Activated CD8-positive, alpha-beta memory T cell treated with anti-CD3 and anti-CD28 coated beads for 48 hours (primary cell): ENCODE data around the gene RNF10.
"Not testable (repeated sequence)": the region's sequence is repeated elsewhere in the genome, so short reads cannot be mapped to it uniquely, and the experiment has no call there.

Source experiments
- DNase-seq, 3 experiments: peaks; one replicate each; pipeline ENCODE4 v3.0.0-alpha.2; 2020; ENCODE audit warnings: low read depth in 2 of 3, low spot score in 2 of 3

The RNF10 gene

DNA sequence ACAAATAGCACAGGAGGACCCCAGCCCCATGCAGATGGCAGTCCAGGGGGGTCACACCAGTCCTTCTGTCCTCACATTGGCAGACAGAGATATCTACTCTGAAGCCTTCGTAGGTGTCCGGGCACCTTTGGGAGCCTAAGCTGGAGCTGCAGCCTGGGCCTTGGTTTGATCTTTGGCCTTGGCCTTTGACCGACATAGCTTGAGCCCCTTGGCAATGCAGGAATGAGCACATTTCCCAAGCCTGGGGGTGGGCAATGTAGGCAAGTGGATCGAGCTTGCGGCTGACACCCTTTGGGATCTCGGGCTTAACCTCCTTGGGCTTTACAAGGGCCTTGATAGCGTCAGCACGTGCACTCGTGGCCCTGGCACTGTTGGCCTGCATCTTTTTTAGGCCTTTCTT lies 11.6 kb upstream of the RNF10 start:
- no peak for DNase-seq

DNA sequence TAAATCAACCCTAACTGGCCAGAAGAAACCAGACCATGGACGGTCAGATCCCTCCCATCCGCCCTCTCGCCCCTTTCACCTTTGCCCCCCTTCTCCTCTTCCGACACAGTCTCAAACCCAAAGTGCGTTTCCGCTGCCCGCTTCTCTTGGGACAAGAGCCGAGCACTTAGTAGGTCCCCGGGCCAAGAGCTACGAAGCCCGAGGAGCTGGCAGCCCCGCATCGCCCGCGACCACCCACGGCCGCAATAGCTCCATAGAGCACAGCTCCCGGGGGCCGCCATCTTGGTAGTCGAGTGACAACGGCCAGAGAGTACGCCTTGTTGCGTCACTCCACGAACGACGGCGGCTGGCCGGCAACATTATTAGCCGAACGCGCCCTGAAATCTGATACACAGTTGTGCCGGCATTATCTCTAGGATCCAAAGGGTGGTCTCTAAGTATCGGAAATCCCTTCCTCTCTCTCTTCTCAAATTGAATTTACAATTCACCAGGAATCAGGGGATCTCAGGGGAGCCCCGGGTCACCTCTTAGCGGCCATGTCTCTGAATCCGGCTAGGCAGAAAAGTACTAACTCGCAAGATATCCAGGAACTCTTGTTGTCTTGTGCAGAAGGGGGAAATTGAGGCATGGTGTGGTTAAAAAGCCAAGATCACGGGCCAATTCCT lies 5.2 kb upstream of the RNF10 start, which contains the start of gene COQ5:
COQ5 (minus strand) TSS at position 298 of the 665 bp plus-strand sequence; CDS start at position 281, 17 bp downstream.
- DNase-seq: peak; percentile 63 to 74 (median 69)

DNA sequence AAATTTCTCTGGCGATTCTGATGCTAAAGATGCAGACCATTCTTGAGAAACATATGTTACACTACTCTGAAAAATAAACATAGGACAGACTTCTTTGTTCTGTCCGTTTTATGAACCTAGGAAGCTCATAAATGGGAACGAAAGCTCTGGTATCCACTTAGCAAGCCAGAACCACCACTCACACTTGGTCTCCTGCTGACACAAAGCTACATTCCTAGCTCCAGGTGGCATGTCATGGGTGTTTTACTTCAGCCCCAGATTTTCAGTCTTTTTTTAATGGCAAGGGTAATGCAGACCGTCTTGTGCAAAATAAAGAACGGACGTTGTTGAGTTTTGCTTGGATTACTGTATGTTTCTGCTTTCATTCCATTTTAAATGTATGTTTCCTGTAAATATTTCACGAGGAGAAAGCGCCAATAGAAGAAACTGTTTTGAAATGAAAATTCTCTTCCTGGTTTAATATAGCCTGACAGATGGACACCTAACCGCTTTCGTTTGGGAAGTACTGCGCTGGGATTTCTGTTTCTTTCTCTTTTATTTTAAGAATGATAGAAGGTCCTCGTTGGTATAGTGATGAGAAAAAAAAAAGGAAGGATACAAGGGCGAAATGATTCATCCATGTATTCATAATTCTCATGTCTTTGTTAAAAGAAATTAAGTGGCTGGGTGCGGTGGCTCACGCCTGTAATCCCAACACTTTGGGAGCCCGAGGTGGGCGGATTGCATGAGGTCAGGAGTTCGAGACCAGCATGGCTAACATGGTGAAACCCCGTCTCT lies 4.3 kb upstream of the RNF10 start:
- no peak for DNase-seq

DNA sequence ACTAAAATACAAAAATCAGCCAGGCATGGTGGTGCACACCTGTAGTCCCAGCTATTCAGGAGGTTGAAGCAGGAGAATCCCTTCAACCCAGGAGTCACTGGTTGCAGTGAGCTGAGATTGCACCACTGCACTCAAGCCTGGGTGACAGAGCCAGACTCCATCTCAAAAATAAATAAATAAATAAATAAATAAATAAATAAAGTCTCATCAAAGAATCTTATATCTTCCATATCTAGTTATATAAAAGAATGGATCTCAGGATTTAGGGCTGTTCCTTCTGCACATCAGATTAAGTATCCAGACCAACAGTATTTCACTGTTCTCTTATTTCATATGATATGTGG lies 3.8 kb upstream of the RNF10 start:
- not testable (repeated sequence) for DNase-seq

DNA sequence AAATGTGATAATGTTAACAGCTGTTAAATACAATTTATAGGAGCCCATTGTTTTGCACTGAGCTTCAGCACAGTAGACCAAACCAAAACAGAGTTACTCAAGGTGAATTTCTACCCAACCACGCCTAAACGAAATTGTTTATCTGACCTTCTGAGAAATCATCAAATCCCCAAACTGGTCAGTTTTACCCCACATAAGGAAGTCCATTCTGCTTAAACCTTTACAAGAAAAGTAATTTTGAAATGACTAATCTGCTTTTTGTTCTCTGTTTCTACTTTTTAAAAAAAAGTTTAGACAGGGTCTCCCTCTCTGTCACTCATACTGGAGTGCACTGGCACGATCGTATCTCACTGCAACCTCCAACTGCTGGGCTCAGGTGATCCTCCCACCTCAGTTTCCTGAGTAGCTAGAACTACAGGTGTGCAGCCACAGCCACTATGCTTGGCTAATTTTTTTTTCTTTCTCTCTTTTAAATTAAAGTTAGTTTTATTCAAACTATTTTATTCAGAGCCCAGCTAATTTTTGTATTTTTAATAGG lies 1.4 kb upstream of the RNF10 start:
- DNase-seq: no peak

DNA sequence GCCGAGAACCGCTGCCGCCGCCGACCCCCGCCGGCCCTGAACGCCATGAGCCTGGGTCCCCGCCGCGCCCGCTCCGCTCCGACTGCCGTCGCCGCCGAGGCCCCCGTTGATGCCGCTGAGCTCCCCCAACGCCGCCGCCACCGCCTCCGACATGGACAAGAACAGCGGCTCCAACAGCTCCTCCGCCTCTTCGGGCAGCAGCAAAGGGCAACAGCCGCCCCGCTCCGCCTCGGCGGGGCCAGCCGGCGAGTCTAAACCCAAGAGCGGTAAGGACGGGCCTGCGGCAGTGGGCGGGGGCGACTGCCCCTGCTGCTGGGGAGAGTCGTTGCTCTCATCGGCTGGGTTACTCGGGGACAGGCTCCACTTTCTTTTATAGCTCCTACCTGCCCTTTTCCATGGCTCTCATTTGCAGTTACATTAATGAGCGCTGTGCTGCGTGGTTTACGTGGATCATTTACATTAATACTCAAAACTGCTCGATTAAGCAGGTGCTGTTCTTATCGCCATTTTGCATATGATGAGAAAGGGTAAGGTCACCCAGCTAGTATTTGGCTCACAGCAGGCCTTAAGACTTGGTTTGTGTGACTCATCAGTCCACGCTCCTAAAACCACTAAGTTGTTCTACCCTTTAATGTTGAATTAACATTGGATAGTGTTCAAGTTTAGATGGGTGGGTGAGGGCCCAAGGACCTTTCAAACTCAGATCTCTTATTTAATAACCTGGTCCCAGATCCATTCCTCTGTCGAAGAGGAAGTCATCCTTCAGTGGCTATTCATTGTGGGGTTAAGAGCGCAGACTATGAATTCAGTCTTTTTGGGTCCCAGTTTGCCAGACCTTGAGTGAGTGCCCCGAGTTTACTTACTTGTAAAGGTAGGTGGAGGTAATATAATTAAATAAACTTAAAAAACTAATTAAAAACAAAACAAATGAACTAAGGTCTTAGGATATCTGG lies 823 bp downstream of the RNF10 start:
- peak; percentile 18 to 51 (median 26) for DNase-seq

DNA sequence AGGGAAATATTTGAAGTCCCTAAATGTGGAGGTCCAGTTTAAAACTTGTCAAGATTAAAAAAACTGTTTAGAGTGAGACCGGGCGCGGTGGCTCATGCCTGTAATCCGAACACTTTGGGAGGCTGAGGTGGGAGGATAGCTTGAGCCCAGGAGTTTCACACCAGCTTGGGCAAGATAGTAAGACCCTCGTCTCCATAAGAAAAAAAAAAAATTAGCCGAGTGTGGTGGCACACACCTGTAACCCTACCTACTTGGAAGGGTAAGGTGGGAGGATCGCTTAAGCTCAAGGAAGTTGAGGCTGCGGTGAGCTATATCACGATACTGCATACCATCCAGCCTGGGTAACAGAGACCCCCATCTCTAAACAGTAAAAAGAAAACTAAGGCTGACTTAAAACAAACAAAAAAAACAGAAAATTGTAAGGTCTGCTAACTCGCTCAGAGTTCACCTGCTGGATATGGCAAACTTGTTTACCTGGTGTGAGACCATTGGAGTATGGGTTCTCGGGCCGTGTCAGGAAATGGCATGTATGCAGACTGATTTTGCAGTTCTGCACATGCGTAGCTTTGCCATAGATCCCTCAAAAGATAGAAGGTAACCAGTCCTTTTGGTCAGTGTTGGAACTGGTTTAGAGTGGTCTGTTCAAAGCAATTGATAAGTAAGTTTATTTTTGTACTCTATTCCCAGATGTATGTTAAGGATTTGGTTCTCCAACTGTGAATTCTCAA lies 2.1 kb downstream of the RNF10 start:
- no peak for DNase-seq

DNA sequence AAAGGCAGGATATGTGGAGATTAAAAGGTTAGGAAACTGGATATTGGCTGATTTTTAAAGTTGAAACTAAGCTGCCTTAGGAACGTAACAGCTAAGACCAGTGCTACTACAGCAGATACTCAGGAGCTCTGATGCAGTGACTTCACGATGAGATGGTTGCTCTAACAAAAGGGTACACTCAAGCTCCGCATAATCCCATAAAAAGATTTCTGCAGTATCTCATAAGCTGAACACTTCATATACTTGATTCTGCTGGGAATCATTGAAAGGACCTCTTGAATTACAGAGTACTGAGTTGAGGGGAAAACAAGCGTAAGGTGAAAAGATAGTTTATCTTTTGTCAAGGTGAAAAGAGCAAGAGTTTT lies 3.7 kb downstream of the RNF10 start:
- no peak for DNase-seq

DNA sequence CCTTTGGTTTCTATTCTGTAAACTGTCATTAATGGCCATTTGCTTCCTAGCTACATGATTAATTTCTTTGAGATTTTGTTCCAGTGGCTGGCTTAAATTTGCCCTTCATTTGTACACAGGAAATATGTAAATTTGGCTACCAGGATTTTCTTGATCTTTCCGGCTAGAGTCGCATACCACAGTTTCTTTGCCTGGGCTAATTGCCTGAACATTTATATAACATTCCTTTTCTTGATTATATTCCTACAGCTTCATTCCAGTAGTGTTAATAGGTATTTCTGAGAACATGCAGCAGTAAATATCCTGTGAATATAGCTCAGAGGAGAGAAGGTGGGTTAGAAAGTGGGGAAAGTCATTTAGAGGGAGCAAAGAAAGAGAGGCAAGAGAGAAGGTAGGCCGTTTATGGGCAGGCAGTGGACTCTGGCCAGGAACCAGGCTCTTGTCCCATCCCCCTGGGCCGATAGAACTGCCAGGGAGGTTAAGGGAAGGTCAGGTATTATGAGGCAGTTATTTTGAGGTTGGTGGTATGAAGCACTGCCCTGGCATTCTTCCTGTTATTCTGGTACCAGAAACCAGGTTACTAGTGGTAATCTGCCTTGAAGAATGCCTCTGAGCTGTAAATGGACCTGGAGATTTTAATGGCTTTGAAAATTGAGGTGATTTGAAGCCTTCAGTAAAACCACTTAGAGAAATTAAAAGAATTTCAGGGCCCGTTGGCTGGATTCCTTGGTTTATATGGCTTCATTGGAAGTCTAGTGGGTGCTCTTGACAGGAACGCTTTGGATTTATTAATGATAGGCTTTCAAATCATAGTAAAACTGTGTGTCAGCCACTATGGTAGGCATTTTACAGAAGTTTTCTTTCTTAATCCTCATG lies 4.4 kb downstream of the RNF10 start:
- no peak for DNase-seq

DNA sequence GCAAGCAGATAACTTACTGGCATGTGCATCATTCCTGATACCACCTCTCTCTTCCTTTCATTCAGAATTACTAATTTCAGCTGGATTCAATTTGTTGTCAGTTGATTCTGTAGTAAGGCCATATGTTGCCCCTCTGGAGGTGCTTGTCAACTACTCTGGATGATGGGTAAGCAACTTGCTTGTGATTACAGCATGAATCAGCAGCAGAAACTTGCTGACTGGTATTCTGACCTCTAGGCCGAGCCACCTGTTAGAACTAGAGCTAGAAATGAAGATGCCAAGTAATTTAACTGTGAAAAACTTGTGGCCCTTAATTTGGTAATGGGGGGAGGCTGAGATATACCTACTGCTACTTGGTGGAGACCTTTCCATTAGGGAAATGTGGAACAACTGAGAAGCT lies 5.1 kb downstream of the RNF10 start:
- no peak for DNase-seq

DNA sequence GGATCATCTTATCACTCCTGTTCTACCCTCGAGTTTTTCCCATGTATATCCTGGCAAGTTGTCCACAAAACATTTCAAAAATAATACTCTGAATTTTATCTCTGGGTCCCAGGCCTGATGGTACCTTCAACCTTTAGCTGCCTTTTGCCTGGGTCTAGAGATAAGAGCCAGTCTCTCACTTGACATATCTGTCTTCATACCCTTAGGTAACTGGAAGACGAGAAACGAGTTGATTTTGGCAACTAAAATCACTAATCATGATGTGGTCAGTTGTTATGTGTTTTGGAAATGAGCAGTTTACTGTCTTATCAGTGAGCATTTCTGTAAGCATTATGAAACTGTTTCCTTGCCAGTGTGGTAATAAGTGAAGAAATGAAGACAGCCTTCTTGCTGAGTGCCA lies 6.3 kb downstream of the RNF10 start:
- DNase-seq: no peak

DNA sequence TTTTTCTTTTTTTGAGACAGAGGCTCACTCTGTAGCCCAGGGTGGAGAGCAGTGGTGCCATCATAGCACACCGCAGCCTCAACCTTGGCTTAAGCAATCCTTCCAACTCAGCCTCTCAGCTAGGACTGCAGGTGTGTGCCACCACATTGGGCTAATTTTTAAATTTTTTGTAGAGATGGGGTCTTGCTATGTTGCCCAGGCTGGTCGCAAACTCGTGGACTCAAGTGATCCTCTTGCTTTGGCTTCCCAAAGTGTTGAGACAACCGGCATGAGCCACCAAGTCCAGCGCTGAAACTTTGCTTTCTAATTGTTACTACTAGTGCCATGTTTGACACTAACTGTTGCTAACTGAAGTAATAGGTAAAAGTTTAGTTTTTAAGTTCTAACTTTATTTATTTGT lies 8.0 kb downstream of the RNF10 start:
- no peak for DNase-seq

DNA sequence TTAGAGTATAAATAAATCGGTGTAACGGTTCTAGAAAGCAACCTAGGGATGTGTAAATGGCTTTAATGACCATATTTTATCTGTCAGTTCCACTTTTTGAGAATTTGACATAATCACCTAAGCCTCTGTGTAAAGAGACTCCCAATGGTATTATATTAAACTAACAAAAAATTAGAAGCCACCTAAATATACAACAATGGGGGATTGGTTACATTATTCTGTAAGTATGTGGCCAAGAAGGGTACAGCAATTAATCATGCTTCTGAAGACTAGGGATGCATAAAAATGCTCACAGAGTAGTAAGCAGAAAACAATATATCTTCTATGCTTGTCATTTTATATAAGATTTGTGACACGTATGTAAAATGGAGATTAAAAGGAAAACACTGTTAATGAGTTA lies 10.5 kb downstream of the RNF10 start:
- no peak for DNase-seq

DNA sequence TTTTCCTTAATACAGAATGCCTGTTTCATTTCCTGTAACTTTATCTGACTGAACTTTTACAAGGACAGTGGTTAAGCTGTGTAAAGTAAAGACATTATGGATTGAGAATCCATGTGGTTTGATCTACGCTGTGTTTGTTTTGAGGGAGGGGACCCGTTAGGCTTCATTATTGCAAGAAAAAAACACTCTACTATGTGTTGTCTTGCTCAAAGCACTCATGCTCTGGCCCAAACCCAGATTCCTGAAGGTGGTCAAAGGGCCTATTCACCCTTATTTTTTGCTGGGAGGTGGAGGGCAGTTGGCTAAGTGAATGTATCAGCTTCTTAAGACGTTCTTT lies 11.9 kb downstream of the RNF10 start:
- no peak for DNase-seq

DNA sequence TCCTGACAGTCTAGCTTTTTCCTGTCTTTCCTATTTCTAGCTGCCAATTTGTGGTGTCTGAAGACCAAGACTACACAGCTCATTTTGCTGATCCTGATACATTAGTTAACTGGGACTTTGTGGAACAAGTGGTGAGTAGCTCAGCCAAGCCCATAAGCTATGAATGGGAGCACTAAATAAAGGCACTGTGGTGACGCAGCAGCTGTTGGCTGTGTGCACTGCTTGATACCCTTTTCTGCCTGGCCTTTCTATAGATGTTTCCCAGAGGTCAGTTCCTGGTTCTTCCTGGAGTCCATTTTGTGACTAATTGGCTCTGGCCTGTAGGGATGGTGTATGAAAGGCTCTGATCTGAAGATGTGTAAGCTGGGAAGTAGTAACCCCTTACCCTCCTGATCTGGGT lies 20.5 kb downstream of the RNF10 start:
- DNase-seq: no peak

DNA sequence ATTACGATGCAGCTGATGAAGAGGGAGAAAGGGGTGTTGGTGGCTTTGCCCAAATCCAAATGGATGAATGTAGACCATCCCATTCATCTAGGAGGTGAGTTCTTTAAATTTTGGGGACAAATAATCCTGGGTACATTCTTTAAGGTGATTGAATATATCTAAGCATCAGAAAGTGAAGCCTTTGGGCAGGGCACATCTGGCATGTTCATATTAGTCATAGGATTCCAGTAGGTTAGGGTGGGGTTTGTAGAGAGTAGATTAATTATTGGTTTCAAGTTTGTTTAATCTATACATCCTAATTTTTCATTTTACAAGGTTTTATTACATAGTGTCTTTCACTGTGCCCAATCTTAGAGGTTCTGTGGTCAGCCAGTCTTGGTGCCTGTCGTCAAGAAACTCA lies 23.4 kb downstream of the RNF10 start:
- DNase-seq: no peak

DNA sequence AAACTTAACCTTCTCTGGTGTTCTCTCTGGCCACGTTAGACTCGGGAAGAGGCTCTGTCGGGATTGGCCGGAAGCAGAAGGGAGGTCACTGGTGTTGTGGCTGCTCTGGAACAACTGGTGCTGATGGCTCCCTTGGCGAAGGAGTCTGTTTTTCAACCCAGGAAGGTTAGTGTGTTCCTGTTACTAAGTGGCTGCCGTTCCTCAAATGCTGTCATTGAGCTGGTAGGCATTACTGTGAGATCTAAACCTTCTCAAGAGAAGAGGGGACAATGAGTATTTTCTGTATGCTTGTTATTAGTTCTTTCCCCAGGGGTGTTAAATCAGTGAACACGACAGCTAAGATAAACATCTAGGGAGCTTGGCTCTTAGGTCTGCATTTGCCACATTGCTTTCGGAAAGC lies 28.8 kb downstream of the RNF10 start:
- DNase-seq: no peak

DNA sequence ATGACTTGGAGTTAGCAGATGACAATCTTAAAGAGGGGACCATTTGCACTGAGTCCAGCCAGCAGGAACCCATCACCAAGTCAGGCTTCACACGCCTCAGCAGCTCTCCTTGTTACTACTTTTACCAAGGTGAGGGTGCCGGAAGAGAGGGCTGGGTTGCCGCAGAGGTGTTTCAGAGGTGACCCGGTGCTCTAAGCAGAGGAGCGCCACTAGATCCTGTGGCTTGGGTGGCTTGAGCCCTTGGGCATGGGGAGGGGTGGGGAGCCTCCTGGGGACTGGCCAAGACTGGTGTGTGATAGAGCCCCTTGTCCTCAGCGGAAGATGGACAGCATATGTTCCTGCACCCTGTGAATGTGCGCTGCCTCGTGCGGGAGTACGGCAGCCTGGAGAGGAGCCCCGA lies 29.3 kb downstream of the RNF10 start:
- no peak for DNase-seq

DNA sequence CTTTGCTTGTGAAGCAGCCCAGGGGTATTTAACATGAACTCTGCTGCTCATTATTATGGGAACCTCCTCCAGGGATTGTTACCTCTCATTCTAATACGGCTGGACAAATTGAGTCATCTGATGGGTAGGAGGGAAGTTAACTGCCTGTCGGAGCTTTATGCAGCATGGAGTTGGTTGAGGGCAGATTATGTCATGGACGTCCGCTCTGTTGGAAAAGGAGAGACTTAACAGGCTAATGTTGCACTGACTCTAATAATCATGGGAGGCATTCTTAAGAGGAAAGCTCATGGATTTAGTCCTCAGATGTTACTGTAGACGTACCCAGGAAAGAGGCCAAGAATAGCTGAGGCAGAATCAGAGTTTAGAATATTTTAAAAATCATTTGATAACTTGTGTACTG lies 37.1 kb downstream of the RNF10 start:
- no peak for DNase-seq

DNA sequence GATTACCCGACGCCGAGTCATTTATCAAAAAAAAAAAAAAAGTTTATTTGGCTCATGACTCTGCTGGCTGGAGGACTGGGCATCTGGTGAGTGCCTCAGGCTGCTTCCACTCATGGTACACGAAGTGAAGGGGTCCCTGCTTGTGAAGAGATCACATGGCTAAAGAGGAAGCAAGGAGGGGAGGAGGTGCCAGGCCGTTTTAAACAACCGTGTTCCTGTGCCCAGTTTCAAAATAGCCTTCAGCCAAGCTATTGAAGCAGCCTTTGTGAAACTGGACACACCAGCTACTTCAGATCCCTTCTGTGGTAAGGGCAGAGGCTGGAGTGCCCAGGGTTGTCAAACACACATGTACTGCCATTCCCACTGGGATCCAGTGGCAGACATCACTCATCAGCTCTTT lies 39.4 kb downstream of the RNF10 start:
- no peak for DNase-seq
